Measurements from ENCODE around the gene ADCY9. TPM values are rescaled to one million over a fixed set of nuclear protein-coding genes. Genes with fewer than 3 reads are reported as not detected.
A peak's percentile ranks its signal among the peaks of the same experiment; 100 is the strongest.

Gene ADCY9
- polyA plus RNA-seq, 3 donors = 0.44 to 9.3 (median 0.67) TPM

- H3K9me3 ChIP-seq (replicated peaks in 1 of 2; ENCODE audit: control insufficient read depth in 1 of 2, insufficient read depth in 1 of 2, low read length in 2 of 2) = no peaks in the 10 kb centered on the region
- no peak overlapping the region for H3K4me2 ChIP-seq (replicated peaks; ENCODE audit: extremely low read depth, low read length, poor library complexity, severe bottlenecking)
- H3K79me2 ChIP-seq (ENCODE audit: insufficient read depth, low read length) = no peaks in the 10 kb centered on the region
- H3K4me1 Mint-ChIP-seq = peaks cover 6% of the 10 kb centered on the region
- no peaks in the 10 kb centered on the region for H3K36me3 ChIP-seq (replicated peaks in 1 of 2; ENCODE audit: control insufficient read depth in 1 of 2, insufficient read depth in 2 of 2, low read length in 2 of 2)
- no peak for DNase-seq
- no peak overlapping the region for H3K27ac Mint-ChIP-seq
- H3K4me3 ChIP-seq (replicated peaks in 1 of 3; ENCODE audit: low read depth in 2 of 3, low read length in 3 of 3) = no peak overlapping the region
- H3K27me3 Mint-ChIP-seq (ENCODE audit: low read depth in 3 of 3) = peaks cover 11 to 22% (median 15%) of the 10 kb centered on the region in 3 donors
- intact Hi-C loops (cut with micrococcal nuclease) = loop anchor here in 1 of 2 donors (5.0 to 10.0 kb wide), 2 partner anchors 178 to 395 kb away; partner anchors contain the start of gene ADCY9
- no peaks in the 10 kb centered on the region for H4K20me1 ChIP-seq (ENCODE audit: insufficient read depth, low read length)
- H3K4me1 ChIP-seq (ENCODE audit: control insufficient read depth in 1 of 2, insufficient read depth in 2 of 2, low read length in 2 of 2) = peaks cover 8 to 11% of the 10 kb centered on the region in 2 donors
- 97% methylated on average over 12 of the region's 13 CpGs for WGBS (ENCODE audit: insufficient coverage)
- peaks cover 0 to 7% of the 10 kb centered on the region in 2 donors for H3K27me3 ChIP-seq (ENCODE audit: control insufficient read depth in 2 of 2, insufficient read depth in 2 of 2, low read length in 2 of 2)
- H3K27ac ChIP-seq (ENCODE audit: low read depth in 1 of 2, low read length in 2 of 2) = no peak overlapping the region
- H3K4me3 Mint-ChIP-seq = no peak overlapping the region
- peaks cover 0 to 5% (median 2%) of the 10 kb centered on the region in 7 donors for H3K9me3 Mint-ChIP-seq
- no peak for TF ChIP-seq CTCF (IDR thresholded peaks at IDR 0.05)
- no peak overlapping the region for H3K9ac ChIP-seq (ENCODE audit: insufficient read depth, low read length, poor library complexity, severe bottlenecking)
- no peaks in the 10 kb centered on the region for H3K36me3 Mint-ChIP-seq
- H2AFZ ChIP-seq (ENCODE audit: insufficient read depth, low read depth, low read length, poor library complexity, severe bottlenecking) = no peak overlapping the region
Observed at GRCh38 chr16:3937066-3937875, 179.0 kb downstream of the ADCY9 start.

GRCh38 chr16:3935921-3936320 lies 180.3 kb downstream of the ADCY9 start:
- DNase-seq = no peak
- no peaks in the 10 kb centered on the region for H3K36me3 Mint-ChIP-seq
- no peak overlapping the region for H3K4me3 ChIP-seq (replicated peaks in 1 of 3; ENCODE audit: low read depth in 2 of 3, low read length in 3 of 3)
- H4K20me1 ChIP-seq (ENCODE audit: insufficient read depth, low read length) = no peaks in the 10 kb centered on the region
- H3K9me3 ChIP-seq (replicated peaks in 1 of 2; ENCODE audit: control insufficient read depth in 1 of 2, insufficient read depth in 1 of 2, low read length in 2 of 2) = no peaks in the 10 kb centered on the region
- H2AFZ ChIP-seq (ENCODE audit: insufficient read depth, low read depth, low read length, poor library complexity, severe bottlenecking) = no peak overlapping the region
- no peak for TF ChIP-seq CTCF (IDR thresholded peaks at IDR 0.05)
- WGBS (ENCODE audit: insufficient coverage) = 95% methylated on average over 2 of the region's 4 CpGs
- intact Hi-C loops (cut with micrococcal nuclease) = loop anchor here in 1 of 2 donors (5.0 to 10.0 kb wide), 2 partner anchors 179 to 396 kb away; partner anchors contain the start of gene ADCY9
- peaks cover 6% of the 10 kb centered on the region for H3K4me1 Mint-ChIP-seq
- H3K27me3 Mint-ChIP-seq (ENCODE audit: low read depth in 3 of 3) = peaks cover 15 to 26% (median 21%) of the 10 kb centered on the region in 3 donors
- peaks cover 0 to 4% (median 2%) of the 10 kb centered on the region in 7 donors for H3K9me3 Mint-ChIP-seq
- peak overlapping the region in 1 of 2 donors; percentile 11 for H3K4me3 Mint-ChIP-seq
- H3K9ac ChIP-seq (ENCODE audit: insufficient read depth, low read length, poor library complexity, severe bottlenecking) = no peak overlapping the region
- H3K4me1 ChIP-seq (ENCODE audit: control insufficient read depth in 1 of 2, insufficient read depth in 2 of 2, low read length in 2 of 2) = peaks cover 8 to 11% of the 10 kb centered on the region in 2 donors
- H3K27ac ChIP-seq (ENCODE audit: low read depth in 1 of 2, low read length in 2 of 2) = no peak overlapping the region
- no peak overlapping the region for H3K4me2 ChIP-seq (replicated peaks; ENCODE audit: extremely low read depth, low read length, poor library complexity, severe bottlenecking)
- H3K27ac Mint-ChIP-seq = no peak overlapping the region
- H3K36me3 ChIP-seq (replicated peaks in 1 of 2; ENCODE audit: control insufficient read depth in 1 of 2, insufficient read depth in 2 of 2, low read length in 2 of 2) = no peaks in the 10 kb centered on the region
- H3K79me2 ChIP-seq (ENCODE audit: insufficient read depth, low read length) = no peaks in the 10 kb centered on the region
- peaks cover 0 to 7% of the 10 kb centered on the region in 2 donors for H3K27me3 ChIP-seq (ENCODE audit: control insufficient read depth in 2 of 2, insufficient read depth in 2 of 2, low read length in 2 of 2)

Measured in CD14-positive monocyte (primary cell).